A673 (cell line): Measurements from ENCODE around the gene RGS6. TPM values are rescaled to one million over a fixed set of nuclear protein-coding genes. Genes with fewer than 3 reads are reported as not detected.

Experiments
- BruUV-seq: library from RNA; stranded (reverse); fragments of 400-500 nt; replicated peaks from 2 replicates; lab custom pipeline; 2021; lab: Mats Ljungman, UMichigan
- CTCF ChIA-PET: fragments of 300-600 bp; sonication (Branson Sonifier 250); formaldehyde crosslinking; loops from one replicate; lab custom pipeline; 2022; ENCODE audit warnings: antibody characterized with exemption; lab: Charles Lee
- POLR2A ChIA-PET: fragments of 300-600 bp; sonication (Branson Sonifier 250); formaldehyde crosslinking; loops from one replicate; lab custom pipeline; 2022; ENCODE audit warnings: antibody characterized with exemption; ENCODE audit not compliant: low non-redundant PET; lab: Charles Lee
- DNase-seq: peaks from one replicate; pipeline ENCODE4 v3.0.0-alpha.2; 2015; ENCODE audit warnings: low spot score
- H3K27ac ChIP-seq: fragments of 200-600 bp; sonication (generic); 2 replicates; pipeline ENCODE4 v1.5.1; 2016; ENCODE audit warnings: mixed run types, low read depth, mild to moderate bottlenecking, mixed read lengths, antibody characterized with exemption, low read length; ENCODE audit not compliant: poor library complexity, severe bottlenecking
- H3K27me3 ChIP-seq: fragments of 200-600 bp; sonication (generic); replicated peaks from 2 replicates; pipeline ENCODE4 v1.6.1; 2017; ENCODE audit warnings: mixed run types, low read depth, mild to moderate bottlenecking, mixed read lengths, antibody characterized with exemption, low read length; ENCODE audit not compliant: insufficient read depth, poor library complexity
- H3K36me3 ChIP-seq: fragments of 200-600 bp; sonication (generic); 2 replicates; pipeline ENCODE4 v1.6.1; 2016; ENCODE audit warnings: mixed run types, mild to moderate bottlenecking, mixed read lengths, antibody characterized with exemption, low read length; ENCODE audit not compliant: insufficient read depth, poor library complexity, severe bottlenecking
- H3K4me1 ChIP-seq: fragments of 200-600 bp; sonication (generic); 2 replicates; pipeline ENCODE4 v1.6.1; 2017; ENCODE audit warnings: mixed run types, mild to moderate bottlenecking, mixed read lengths, antibody characterized with exemption, low read length; ENCODE audit not compliant: insufficient read depth, poor library complexity, severe bottlenecking
- H3K4me3 ChIP-seq: fragments of 200-600 bp; sonication (generic); 2 replicates; pipeline ENCODE4 v1.5.1; 2016; ENCODE audit warnings: low read depth, mixed run types, mild to moderate bottlenecking, mixed read lengths, low read length; ENCODE audit not compliant: poor library complexity, severe bottlenecking
- H3K9me3 ChIP-seq: fragments of 200-600 bp; sonication (generic); 2 replicates; pipeline ENCODE4 v1.6.1; 2016; ENCODE audit warnings: mixed run types, low read depth, mild to moderate bottlenecking, mixed read lengths, antibody characterized with exemption, low read length; ENCODE audit not compliant: poor library complexity, severe bottlenecking
- EZH2 ChIP-seq: fragments of 200-600 bp; sonication (generic); IDR thresholded peaks from 2 replicates; pipeline ENCODE4 v1.6.1; 2017; ENCODE audit warnings: borderline replicate concordance, low read depth, mild to moderate bottlenecking, mixed read lengths, antibody characterized with exemption, low read length; ENCODE audit not compliant: poor library complexity, severe bottlenecking
- intact Hi-C: fragments of 100-400 bp; cut with micrococcal nuclease; formaldehyde crosslinking; loops from one replicate; pipeline ENCODE4 v1.10.0; 2022; ENCODE audit not compliant: unreplicated experiment
- total RNA-seq: library from RNA; stranded (reverse); gene quantifications from 2 replicates; pipeline ENCODE4 v1.2.3, GENCODE V29; 2021
- TF ChIP-seq, protein P1 (sequence below): fragments of 300-800, 200-600 bp; sonication (generic); conservative IDR thresholded peaks from 2 replicates; pipeline ENCODE4 v1.5.1; 2017; ENCODE audit warnings: low read depth, mild to moderate bottlenecking, antibody characterized with exemption, low read length, moderate library complexity, mixed read lengths

The RGS6 gene
- total RNA-seq, 1 experiment from 2014 or later, result not detected

DNA sequence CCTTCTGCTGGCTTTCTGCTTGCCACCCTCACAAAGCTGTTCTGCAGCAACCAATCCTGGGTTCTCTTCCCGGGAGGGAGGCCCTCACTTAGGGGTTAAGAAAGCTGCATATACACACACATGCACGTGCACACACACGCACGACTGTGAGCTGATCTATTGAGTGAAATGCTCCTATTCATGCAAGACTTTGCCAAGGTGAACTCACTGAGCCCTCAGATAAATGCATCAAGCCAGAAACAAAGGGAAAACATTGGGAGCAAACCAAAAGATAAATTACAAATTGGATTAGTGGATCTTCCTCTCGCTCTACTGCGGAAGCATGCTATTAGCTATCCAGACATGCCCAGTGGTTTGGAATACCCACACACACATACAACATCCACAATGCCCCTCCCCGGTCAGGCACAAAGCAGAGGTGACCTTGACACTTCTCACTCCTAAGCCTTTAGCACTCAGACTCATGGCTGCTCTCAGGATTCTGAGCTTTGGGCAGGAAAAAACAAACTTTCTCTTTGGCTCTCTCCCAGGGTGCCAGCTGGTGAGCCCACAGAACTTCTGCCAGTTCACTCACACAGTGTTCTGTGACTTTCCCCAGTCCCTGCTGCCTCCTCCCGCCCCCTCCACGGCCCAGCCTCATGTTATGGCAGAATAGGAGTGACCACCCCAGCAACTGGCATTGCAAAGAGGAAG lies 641.6 kb downstream of the RGS6 start:
- ChIA-PET POLR2A (no interaction called here), CTCF (no interaction called here)
- DNase-seq, result peak; percentile 11
- intact Hi-C loops, result no loop called here
- no peak overlapping the region for H3K4me3 ChIP-seq
- TF ChIP-seq, protein P1, sequence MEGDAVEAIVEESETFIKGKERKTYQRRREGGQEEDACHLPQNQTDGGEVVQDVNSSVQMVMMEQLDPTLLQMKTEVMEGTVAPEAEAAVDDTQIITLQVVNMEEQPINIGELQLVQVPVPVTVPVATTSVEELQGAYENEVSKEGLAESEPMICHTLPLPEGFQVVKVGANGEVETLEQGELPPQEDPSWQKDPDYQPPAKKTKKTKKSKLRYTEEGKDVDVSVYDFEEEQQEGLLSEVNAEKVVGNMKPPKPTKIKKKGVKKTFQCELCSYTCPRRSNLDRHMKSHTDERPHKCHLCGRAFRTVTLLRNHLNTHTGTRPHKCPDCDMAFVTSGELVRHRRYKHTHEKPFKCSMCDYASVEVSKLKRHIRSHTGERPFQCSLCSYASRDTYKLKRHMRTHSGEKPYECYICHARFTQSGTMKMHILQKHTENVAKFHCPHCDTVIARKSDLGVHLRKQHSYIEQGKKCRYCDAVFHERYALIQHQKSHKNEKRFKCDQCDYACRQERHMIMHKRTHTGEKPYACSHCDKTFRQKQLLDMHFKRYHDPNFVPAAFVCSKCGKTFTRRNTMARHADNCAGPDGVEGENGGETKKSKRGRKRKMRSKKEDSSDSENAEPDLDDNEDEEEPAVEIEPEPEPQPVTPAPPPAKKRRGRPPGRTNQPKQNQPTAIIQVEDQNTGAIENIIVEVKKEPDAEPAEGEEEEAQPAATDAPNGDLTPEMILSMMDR, result no peak
- TF ChIP-seq EZH2, result no peak
- H3K9me3 ChIP-seq, result no peaks in the 10 kb centered on the region
- peaks cover 7% of the 10 kb centered on the region for H3K4me1 ChIP-seq
- no peaks in the 10 kb centered on the region for H3K36me3 ChIP-seq
- BruUV-seq, result no TSS peak
- no peak overlapping the region for H3K27ac ChIP-seq
- H3K27me3 ChIP-seq, result no peaks in the 10 kb centered on the region

DNA sequence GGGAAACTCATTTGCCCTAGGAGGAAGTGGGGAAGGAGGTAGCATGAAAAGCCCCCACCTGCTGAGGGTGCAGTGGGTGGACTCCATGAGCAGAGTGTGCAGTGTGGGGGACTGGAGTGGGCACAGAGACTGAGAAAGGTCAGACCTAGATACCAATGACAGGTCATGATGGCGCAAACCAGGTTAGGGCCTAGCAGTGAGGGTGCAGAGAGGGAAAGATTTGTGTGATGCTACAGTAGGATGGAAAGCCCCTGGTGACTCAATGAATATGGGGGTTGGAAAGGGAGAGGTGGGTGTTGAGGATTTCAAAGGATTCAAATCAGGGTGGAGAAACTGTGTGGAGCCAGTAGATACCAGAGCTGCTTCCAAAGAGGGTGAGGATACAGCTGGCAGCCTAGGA lies 642.5 kb downstream of the RGS6 start:
- peaks cover 7% of the 10 kb centered on the region for H3K4me1 ChIP-seq
- H3K4me3 ChIP-seq, result no peak overlapping the region
- no peak for DNase-seq
- POLR2A ChIA-PET, result no interaction called here
- no peaks in the 10 kb centered on the region for H3K9me3 ChIP-seq
- H3K27ac ChIP-seq, result no peak overlapping the region
- CTCF ChIA-PET, result no interaction called here
- H3K36me3 ChIP-seq, result no peaks in the 10 kb centered on the region
- intact Hi-C loops, result no loop called here
- BruUV-seq, result no TSS peak
- no peak for TF ChIP-seq EZH2
- TF ChIP-seq, protein P1, result no peak
- H3K27me3 ChIP-seq, result no peaks in the 10 kb centered on the region

DNA sequence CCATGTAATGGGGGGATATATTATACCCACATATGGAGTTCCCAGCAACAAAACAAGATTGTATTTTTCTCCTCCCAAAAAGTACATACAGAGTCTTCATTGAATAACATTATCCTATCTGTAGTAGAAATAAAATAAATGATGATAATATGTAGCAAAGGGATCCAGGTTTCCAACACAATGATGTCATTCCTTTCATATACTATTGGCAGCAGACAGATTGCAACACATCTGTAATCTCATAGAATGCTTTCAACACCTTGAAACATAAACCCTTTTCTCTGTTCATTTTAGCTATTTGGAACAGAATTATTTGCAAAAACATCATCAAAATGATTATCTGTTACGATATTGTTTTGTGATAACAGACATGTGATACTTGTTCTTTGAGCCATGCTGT lies 644.0 kb downstream of the RGS6 start:
- Histone ChIP-seq H3K4me3 (no peak overlapping the region), H3K4me1 (peaks cover 7% of the 10 kb centered on the region), H3K36me3 (no peaks in the 10 kb centered on the region), H3K27ac (no peak overlapping the region), H3K9me3 (no peaks in the 10 kb centered on the region), H3K27me3 (no peaks in the 10 kb centered on the region)
- ChIA-PET CTCF (no interaction called here), POLR2A (no interaction called here)
- no peak for DNase-seq
- no peak for TF ChIP-seq EZH2
- TF ChIP-seq, protein P1, result no peak
- intact Hi-C loops, result no loop called here
- no TSS peak for BruUV-seq
